Fibroblast of pulmonary artery (primary cell): ENCODE data around the gene SCGB3A1.

Source experiments
- DNase-seq: peaks from one replicate; pipeline ENCODE4 v3.0.0-alpha.2; 2010; ENCODE audit warnings: low read depth
- H3K4me3 ChIP-seq: replicated peaks from 2 replicates; pipeline ENCODE4 v1.5.1; 2011; ENCODE audit warnings: low read depth, mild to moderate bottlenecking, control low read depth, low read length, moderate library complexity
- CTCF ChIP-seq: IDR thresholded peaks from 2 replicates; pipeline ENCODE4 v1.5.1; 2011; ENCODE audit warnings: mild to moderate bottlenecking, control low read depth, low read length, inconsistent platforms; ENCODE audit errors: missing control alignments

The SCGB3A1 gene

GRCh38 chr5:180625125-180625790 lies 34.0 kb upstream of the SCGB3A1 start:
- TF ChIP-seq CTCF = no peak
- DNase-seq = no peak
- H3K4me3 ChIP-seq = no peak overlapping the region

- TF ChIP-seq CTCF = no peak
- H3K4me3 ChIP-seq = no peak overlapping the region
- DNase-seq = no peak
Observed at GRCh38 chr5:180624587-180624986, 33.3 kb upstream of the SCGB3A1 start.

- DNase-seq = no peak
- TF ChIP-seq CTCF = no peak
- no peak overlapping the region for H3K4me3 ChIP-seq
Observed at GRCh38 chr5:180623844-180624243, 32.5 kb upstream of the SCGB3A1 start.

- no peak for TF ChIP-seq CTCF
- DNase-seq = no peak
- no peak overlapping the region for H3K4me3 ChIP-seq
Observed at GRCh38 chr5:180623411-180623834, 32.1 kb upstream of the SCGB3A1 start.

- TF ChIP-seq CTCF = no peak
- no peak for DNase-seq
- H3K4me3 ChIP-seq = no peak overlapping the region
Observed at GRCh38 chr5:180622910-180623309, 31.6 kb upstream of the SCGB3A1 start.

- TF ChIP-seq CTCF = no peak
Observed at GRCh38 chr5:180621311-180621710, 30.0 kb upstream of the SCGB3A1 start.

GRCh38 chr5:180620014-180620413 lies 28.7 kb upstream of the SCGB3A1 start:
- no peak overlapping the region for H3K4me3 ChIP-seq
- TF ChIP-seq CTCF = no peak
- DNase-seq = no peak

More at GRCh38 chr5:180621311-180621710, 30.0 kb upstream of the SCGB3A1 start:
- no peak overlapping the region for H3K4me3 ChIP-seq
- DNase-seq = no peak
